H9 (cell line): ENCODE data around the gene ARMC9. TPM values are rescaled to one million over a fixed set of nuclear protein-coding genes. Genes with fewer than 3 reads are reported as not detected.

Experiments used
- DNase-seq: peaks from one replicate; pipeline ENCODE4 v3.0.0-alpha.2; 2017
- H2AFZ ChIP-seq: one replicate; pipeline ENCODE4 v1.6.1; 2013; ENCODE audit warnings: mild to moderate bottlenecking, low read length, control low read depth, moderate library complexity
- H2AK5ac ChIP-seq: 2 replicates; pipeline ENCODE4 v1.6.1; 2013; ENCODE audit warnings: low read length, control low read depth, mixed read lengths; ENCODE audit not compliant: insufficient read length
- H2BK120ac ChIP-seq: one replicate; pipeline ENCODE4 v1.6.1; 2013; ENCODE audit warnings: low read depth, mild to moderate bottlenecking, low read length, control low read depth, inconsistent platforms; ENCODE audit not compliant: poor library complexity, severe bottlenecking
- H2BK12ac ChIP-seq: 2 replicates; pipeline ENCODE4 v1.6.1; 2013; ENCODE audit warnings: low read length, control low read depth, mixed read lengths, low read depth; ENCODE audit not compliant: insufficient read length
- H2BK15ac ChIP-seq: 2 replicates; pipeline ENCODE4 v1.6.1; 2013; ENCODE audit warnings: low read depth, low read length, control low read depth
- H2BK20ac ChIP-seq: one replicate; pipeline ENCODE4 v1.6.1; 2013; ENCODE audit warnings: low read depth, mild to moderate bottlenecking, low read length, control low read depth, inconsistent platforms; ENCODE audit not compliant: poor library complexity, severe bottlenecking
- H2BK5ac ChIP-seq: 2 replicates; pipeline ENCODE4 v1.6.1; 2013; ENCODE audit warnings: low read length, control low read depth, mixed read lengths; ENCODE audit not compliant: insufficient read length
- H3K14ac ChIP-seq: 2 replicates; pipeline ENCODE4 v1.6.1; 2013; ENCODE audit warnings: low read length, control low read depth; ENCODE audit not compliant: insufficient read depth
- H3K18ac ChIP-seq: 2 replicates; pipeline ENCODE4 v1.6.1; 2013; ENCODE audit warnings: low read depth, mild to moderate bottlenecking, mixed read lengths, low read length, control low read depth; ENCODE audit not compliant: insufficient read length
- H3K23ac ChIP-seq: 2 replicates; pipeline ENCODE4 v1.6.1; 2013; ENCODE audit warnings: low read length, control low read depth, mixed read lengths, low read depth; ENCODE audit not compliant: insufficient read length
- H3K23me2 ChIP-seq: 2 replicates; pipeline ENCODE4 v1.6.1; 2013; ENCODE audit warnings: low read depth, mild to moderate bottlenecking, mixed read lengths, low read length, control low read depth; ENCODE audit not compliant: insufficient read length, poor library complexity, severe bottlenecking
- H3K27ac ChIP-seq: 2 replicates; pipeline ENCODE4 v1.5.1; 2013; ENCODE audit warnings: low read length, control low read depth, mixed read lengths, low read depth; ENCODE audit not compliant: insufficient read length
- H3K27me3 ChIP-seq: 2 replicates; pipeline ENCODE4 v1.6.1; 2013; ENCODE audit warnings: low read length, control low read depth, inconsistent platforms; ENCODE audit not compliant: insufficient read depth
- H3K4ac ChIP-seq: 2 replicates; pipeline ENCODE4 v1.6.1; 2013; ENCODE audit warnings: low read depth, mild to moderate bottlenecking, control low read depth, inconsistent platforms, low read length, moderate library complexity
- H3K4me1 ChIP-seq: 2 replicates; pipeline ENCODE4 v1.6.1; 2013; ENCODE audit warnings: low read length, control low read depth, inconsistent platforms; ENCODE audit not compliant: insufficient read depth
- H3K4me2 ChIP-seq: 2 replicates; pipeline ENCODE4 v1.6.1; 2013; ENCODE audit warnings: low read length, control low read depth, mixed read lengths; ENCODE audit not compliant: insufficient read length, insufficient read depth
- H3K56ac ChIP-seq: 2 replicates; pipeline ENCODE4 v1.6.1; 2013; ENCODE audit warnings: low read depth, mild to moderate bottlenecking, mixed read lengths, low read length, control low read depth; ENCODE audit not compliant: insufficient read length
- H3K79me1 ChIP-seq: 2 replicates; pipeline ENCODE4 v1.6.1; 2013; ENCODE audit warnings: low read depth, mild to moderate bottlenecking, moderate library complexity, low read length, control low read depth, inconsistent platforms; ENCODE audit not compliant: insufficient read depth, poor library complexity, severe bottlenecking
- H3K79me2 ChIP-seq: 2 replicates; pipeline ENCODE4 v1.6.1; 2013; ENCODE audit warnings: low read length, control low read depth, inconsistent platforms; ENCODE audit not compliant: insufficient read depth
- H3K9ac ChIP-seq: 2 replicates; pipeline ENCODE4 v1.6.1; 2013; ENCODE audit warnings: low read length, control low read depth, mixed read lengths; ENCODE audit not compliant: insufficient read length; ENCODE audit errors: extremely low read depth
- H3K9me3 ChIP-seq: one replicate; pipeline ENCODE4 v1.6.1; 2013; ENCODE audit warnings: low read depth, low read length, inconsistent platforms; ENCODE audit not compliant: control insufficient read depth
- H3T11ph ChIP-seq: one replicate; pipeline ENCODE4 v1.6.1; 2013; ENCODE audit warnings: mild to moderate bottlenecking, low read length, control low read depth, inconsistent platforms
- H4K20me1 ChIP-seq: one replicate; pipeline ENCODE4 v1.6.1; 2013; ENCODE audit not compliant: control insufficient read depth, insufficient read length, insufficient read depth
- H4K5ac ChIP-seq: 2 replicates; pipeline ENCODE4 v1.6.1; 2013; ENCODE audit warnings: low read depth, mild to moderate bottlenecking, mixed read lengths, low read length, control low read depth; ENCODE audit not compliant: insufficient read length
- H4K8ac ChIP-seq: replicated peaks from 2 replicates; pipeline ENCODE4 v1.6.1; 2013; ENCODE audit warnings: low read length, control low read depth, mixed read lengths, low read depth; ENCODE audit not compliant: insufficient read length
- H4K91ac ChIP-seq: 2 replicates; pipeline ENCODE4 v1.6.1; 2013; ENCODE audit warnings: low read depth, mild to moderate bottlenecking, moderate library complexity, mixed read lengths, low read length, control low read depth; ENCODE audit not compliant: insufficient read length
- H3K27ac Mint-ChIP-seq, 3 experiments: 2 replicates in 2 of 3; 3 replicates in 1 of 3; pipeline ENCODE4 v1.8.0; 2020 to 2021; ENCODE audit warnings: mixed read lengths in 3 of 3, mild to moderate bottlenecking in 1 of 3, moderate library complexity in 1 of 3
- H3K27me3 Mint-ChIP-seq: 2 replicates; pipeline ENCODE4 v1.8.0; 2021; ENCODE audit warnings: low read depth, mild to moderate bottlenecking, moderate library complexity, mixed read lengths
- H3K36me3 Mint-ChIP-seq, 3 experiments: 2 replicates in 2 of 3; 3 replicates in 1 of 3; pipeline ENCODE4 v1.8.0; 2020 to 2021; ENCODE audit warnings: low read depth in 3 of 3, mixed read lengths in 3 of 3; ENCODE audit not compliant: insufficient read depth in 1 of 3
- H3K4me1 Mint-ChIP-seq, 2 experiments: 2 replicates each; pipeline ENCODE4 v1.8.0; 2020; ENCODE audit warnings: mixed read lengths in 2 of 2
- H3K4me3 Mint-ChIP-seq, 2 experiments: 2 replicates in 1 of 2; 3 replicates in 1 of 2; pipeline ENCODE4 v1.8.0; 2020 to 2021; ENCODE audit warnings: mild to moderate bottlenecking in 2 of 2, mixed read lengths in 2 of 2, moderate library complexity in 1 of 2
- H3K9me3 Mint-ChIP-seq, 2 experiments: 2 replicates in 1 of 2; 3 replicates in 1 of 2; pipeline ENCODE4 v1.8.0; 2020; ENCODE audit warnings: mild to moderate bottlenecking in 2 of 2, mixed read lengths in 2 of 2, moderate library complexity in 1 of 2
- WGBS: extraction: QIAGEN DNeasy Blood & Tissue Kit; methylation state at CpG from one replicate; pipeline ENCODE4 v1.1.7; 2013; ENCODE audit warnings: missing lambda C conversion rate, low lambda C conversion rate, mixed read lengths; ENCODE audit not compliant: insufficient read length; ENCODE audit errors: extremely low coverage; 5-methylcytosine and 5-hydroxymethylcytosine counted together
- total RNA-seq: library from RNA; stranded (reverse); gene quantifications from 2 replicates; pipeline ENCODE4 v1.2.1, GENCODE V29; 2021
- TF ChIP-seq, protein P1 (sequence below): fragments of 200-600 bp; sonication (generic); conservative IDR thresholded peaks from 3 replicates; pipeline ENCODE4 v1.8.0; 2021; ENCODE audit warnings: antibody characterized with exemption, mild to moderate bottlenecking

ARMC9 gene
- total RNA-seq, 1 experiment from 2014 or later: 37.6 TPM

DNA sequence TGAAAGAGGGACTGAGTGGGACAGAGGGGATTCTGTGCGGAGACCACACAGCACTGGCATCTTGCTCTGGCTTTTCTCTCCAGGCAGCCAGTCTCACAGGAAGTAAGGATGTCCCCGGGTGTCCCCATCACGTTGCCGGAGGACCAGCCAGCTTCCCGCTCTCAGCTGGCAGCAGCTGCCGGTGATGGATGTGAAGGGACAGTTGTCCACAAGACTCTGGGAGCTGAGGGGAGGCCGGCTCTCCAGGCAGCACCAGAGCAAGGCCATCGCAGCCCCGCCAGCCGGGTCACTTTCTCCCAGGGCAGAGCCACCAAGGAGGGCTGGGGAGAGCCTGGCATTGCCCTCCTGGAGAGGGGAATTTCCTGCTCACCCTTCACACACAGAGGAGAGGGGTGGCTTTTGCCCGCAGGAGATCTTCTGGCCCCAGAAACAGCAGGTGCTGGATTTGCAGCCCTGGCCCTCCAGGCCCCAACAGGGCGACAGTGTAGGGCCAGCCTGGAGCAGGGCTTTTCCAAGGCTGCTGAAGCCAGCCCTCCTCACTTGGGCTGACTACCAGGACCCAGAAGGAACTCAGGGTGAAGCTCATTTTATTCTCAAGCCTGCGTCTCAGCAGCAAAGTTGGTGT lies 173.1 kb downstream of the ARMC9 start:
- Histone ChIP-seq H4K5ac (no peak overlapping the region), H4K91ac (peak overlapping the region; percentile 56), H2BK20ac (no peak overlapping the region), H4K20me1 (no peaks in the 10 kb centered on the region), H3K9ac (no peak overlapping the region), H3K18ac (peak overlapping the region; percentile 89), H2AK5ac (no peak overlapping the region), H2BK120ac (no peak overlapping the region), H3K79me2 (no peaks in the 10 kb centered on the region), H3K4me1 (peaks cover 9% of the 10 kb centered on the region; the same call in 1 of the 2 replicates), H4K8ac (no peak overlapping the region), H3K27ac (peak overlapping the region; percentile 42), H2BK15ac (no peak overlapping the region; the same call in 1 of the 2 replicates), H3K23ac (no peak overlapping the region), H3T11ph (no peak overlapping the region), H2BK12ac (peak overlapping the region; percentile 87), H3K4me2 (no peak overlapping the region), H3K4ac (no peak overlapping the region), H3K9me3 (no peaks in the 10 kb centered on the region), H2AFZ (no peak overlapping the region), H3K23me2 (no peaks in the 10 kb centered on the region), H3K79me1 (no peaks in the 10 kb centered on the region), H3K56ac (no peak overlapping the region), H3K27me3 (no peaks in the 10 kb centered on the region), H2BK5ac (no peak overlapping the region), H3K14ac (peak overlapping the region; percentile 82)
- Mint-ChIP-seq H3K4me3 (no peak overlapping the region), H3K27me3 (no peaks in the 10 kb centered on the region), H3K9me3 (peaks cover 0 to 1% of the 10 kb centered on the region in 2 experiments; a peak in 1 of 5 replicates), H3K27ac (peak overlapping the region in 2 of 3 experiments; percentile 95; a peak in 4 of 7 replicates), H3K4me1 (peaks cover 44 to 54% of the 10 kb centered on the region in 2 experiments), H3K36me3 (peaks cover 0 to 5% (median 4%) of the 10 kb centered on the region in 3 experiments; a peak in 5 of 7 replicates)
- TF ChIP-seq, protein P1, sequence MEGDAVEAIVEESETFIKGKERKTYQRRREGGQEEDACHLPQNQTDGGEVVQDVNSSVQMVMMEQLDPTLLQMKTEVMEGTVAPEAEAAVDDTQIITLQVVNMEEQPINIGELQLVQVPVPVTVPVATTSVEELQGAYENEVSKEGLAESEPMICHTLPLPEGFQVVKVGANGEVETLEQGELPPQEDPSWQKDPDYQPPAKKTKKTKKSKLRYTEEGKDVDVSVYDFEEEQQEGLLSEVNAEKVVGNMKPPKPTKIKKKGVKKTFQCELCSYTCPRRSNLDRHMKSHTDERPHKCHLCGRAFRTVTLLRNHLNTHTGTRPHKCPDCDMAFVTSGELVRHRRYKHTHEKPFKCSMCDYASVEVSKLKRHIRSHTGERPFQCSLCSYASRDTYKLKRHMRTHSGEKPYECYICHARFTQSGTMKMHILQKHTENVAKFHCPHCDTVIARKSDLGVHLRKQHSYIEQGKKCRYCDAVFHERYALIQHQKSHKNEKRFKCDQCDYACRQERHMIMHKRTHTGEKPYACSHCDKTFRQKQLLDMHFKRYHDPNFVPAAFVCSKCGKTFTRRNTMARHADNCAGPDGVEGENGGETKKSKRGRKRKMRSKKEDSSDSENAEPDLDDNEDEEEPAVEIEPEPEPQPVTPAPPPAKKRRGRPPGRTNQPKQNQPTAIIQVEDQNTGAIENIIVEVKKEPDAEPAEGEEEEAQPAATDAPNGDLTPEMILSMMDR: no peak
- no CpG with 5 or more reads among the region's 13 CpGs for WGBS
- no peak for DNase-seq
